A549 (cell line): ENCODE results near the gene DIAPH2. TPM values are rescaled to one million over a fixed set of nuclear protein-coding genes. Genes with fewer than 3 reads are reported as not detected.
A peak's percentile ranks its signal among the peaks of the same experiment; 100 is the strongest.

ENCODE experiments used
- ATAC-seq, 2 experiments: fragments of 200-7000 bp in 1 of 2; fragments of >200 bp in 1 of 2; cut with Nextera tagmentation in 1 of 2; cut with Tn5 transposase in 1 of 2; 3 replicates each; pipeline versions ENCODE4 v1.8.0 to v1.9.1; 2018 to 2020; ENCODE audit warnings: mild to moderate bottlenecking in 1 of 2, moderate library complexity in 1 of 2
- CTCF ChIA-PET: fragments of 300-600 bp; sonication (Branson Sonifier 250); formaldehyde crosslinking; extraction: SDS; loops from one replicate; lab custom pipeline; 2021; ENCODE audit warnings: antibody characterized with exemption, inconsistent platforms; lab: Yijun Ruan, JAX
- POLR2A ChIA-PET: fragments of 350-600 bp; formaldehyde crosslinking; extraction: SDS; loops from one replicate; lab custom pipeline; 2021; ENCODE audit warnings: antibody characterized with exemption, inconsistent platforms; lab: Yijun Ruan, JAX
- DNase-seq, 2 experiments: peaks; one replicate each; pipeline versions ENCODE4 v3.0.0 to v3.0.0-alpha.2; 2011 to 2016; ENCODE audit warnings: low read depth in 1 of 2, low spot score in 1 of 2
- FAIRE-seq: peaks from 2 replicates; lab custom pipeline; 2011; peaks lifted over from hg19 to GRCh38; lab: Jason Lieb, UNC
- H3K27ac ChIP-seq, 2 experiments: fragments of >200 bp; sonication (Bioruptor Twin); formaldehyde crosslinking; 3 replicates each; pipeline ENCODE4 v1.5.1; 2016 to 2017
- H3K4me1 ChIP-seq: fragments of >200 bp; sonication (Bioruptor Twin); formaldehyde crosslinking; 3 replicates; pipeline ENCODE4 v1.6.1; 2016
- H3K4me2 ChIP-seq: fragments of >200 bp; sonication (Bioruptor Twin); formaldehyde crosslinking; 3 replicates; pipeline ENCODE4 v1.6.1; 2016
- H3K4me3 ChIP-seq: fragments of >200 bp; sonication (Bioruptor Twin); formaldehyde crosslinking; 3 replicates; pipeline ENCODE4 v1.5.1; 2016
- H3K9me3 ChIP-seq: fragments of >200 bp; sonication (Bioruptor Twin); formaldehyde crosslinking; 3 replicates; pipeline ENCODE4 v1.6.1; 2016
- BCL3 ChIP-seq: fragments of >200 bp; sonication (Bioruptor Twin); formaldehyde crosslinking; IDR thresholded peaks from 3 replicates; pipeline ENCODE4 v1.6.1; 2016
- BHLHE40 ChIP-seq: IDR thresholded peaks from 2 replicates; pipeline ENCODE4 v1.6.1; 2012; ENCODE audit warnings: low read depth, low read length, inconsistent platforms
- CBX2 ChIP-seq: fragments of 200-600 bp; sonication (generic); IDR thresholded peaks from 2 replicates; pipeline ENCODE4 v1.6.1; 2016; ENCODE audit warnings: low read depth, mild to moderate bottlenecking, borderline replicate concordance
- E2F6 ChIP-seq: IDR thresholded peaks from 2 replicates; pipeline ENCODE4 v1.6.1; 2012; ENCODE audit warnings: low read depth, borderline replicate concordance
- EHMT2 ChIP-seq: fragments of 200-600 bp; sonication (generic); IDR thresholded peaks from 2 replicates; pipeline ENCODE4 v1.6.1; 2016; ENCODE audit warnings: antibody characterized with exemption, low read depth, mild to moderate bottlenecking, moderate library complexity
- ESRRA ChIP-seq: fragments of 150-350 bp; IDR thresholded peaks from 2 replicates; pipeline ENCODE4 v1.6.1; 2014; ENCODE audit warnings: mild to moderate bottlenecking, low read length, borderline replicate concordance
- FOSB ChIP-seq: fragments of 250-450 bp; sonication (Bioruptor Pico); IDR thresholded peaks from 2 replicates; pipeline ENCODE4 v1.5.0; 2020; ENCODE audit warnings: mild to moderate bottlenecking, moderate library complexity
- GATA3 ChIP-seq: IDR thresholded peaks from 2 replicates; pipeline ENCODE4 v1.6.1; 2012; ENCODE audit warnings: borderline replicate concordance
- JUN ChIP-seq, 2 experiments: fragments of >200 bp; sonication (Bioruptor Twin); formaldehyde crosslinking; IDR thresholded peaks; 2 replicates in 1 of 2; 3 replicates in 1 of 2; pipeline ENCODE4 v1.6.1; 2016 to 2017
- KDM1A ChIP-seq: fragments of 200-600 bp; sonication (generic); IDR thresholded peaks from 2 replicates; pipeline ENCODE4 v1.6.1; 2016; ENCODE audit warnings: low read depth, mild to moderate bottlenecking
- KDM5A ChIP-seq: fragments of 200-600 bp; sonication (generic); IDR thresholded peaks from 2 replicates; pipeline ENCODE4 v1.6.1; 2016; ENCODE audit warnings: antibody characterized with exemption, mild to moderate bottlenecking
- MAZ ChIP-seq: fragments of 150-350 bp; IDR thresholded peaks from 2 replicates; pipeline ENCODE4 v1.6.1; 2014; ENCODE audit warnings: antibody characterized with exemption, low read depth, low read length, borderline replicate concordance
- MYC ChIP-seq: IDR thresholded peaks from 2 replicates; pipeline ENCODE4 v1.6.1; 2012; ENCODE audit warnings: mild to moderate bottlenecking, inconsistent platforms, low read length, improper control_type of control experiment, borderline replicate concordance
- PBX3 ChIP-seq: IDR thresholded peaks from 2 replicates; pipeline ENCODE4 v1.6.1; 2012
- PHF8 ChIP-seq: fragments of 200-600 bp; sonication (generic); IDR thresholded peaks from 2 replicates; pipeline ENCODE4 v1.6.1; 2016; ENCODE audit warnings: low read depth, mild to moderate bottlenecking, antibody characterized with exemption, moderate library complexity, borderline replicate concordance
- POLR2AphosphoS2 ChIP-seq: conservative IDR thresholded peaks from 2 replicates; pipeline ENCODE4 v1.6.1; 2012; ENCODE audit warnings: low read length, improper control_type of control experiment, inconsistent platforms
- RAD21 ChIP-seq, 2 experiments: fragments of >200 bp in 1 of 2; sonication (Bioruptor Twin) in 1 of 2; formaldehyde crosslinking in 1 of 2; IDR thresholded peaks in 1 of 2; conservative IDR thresholded peaks in 1 of 2; 2 replicates in 1 of 2; 3 replicates in 1 of 2; pipeline ENCODE4 v1.6.1; 2012 to 2018; ENCODE audit warnings: inconsistent platforms in 1 of 2
- REST ChIP-seq: fragments of 200-600 bp; sonication (generic); IDR thresholded peaks from 2 replicates; pipeline ENCODE4 v1.6.1; 2016; ENCODE audit warnings: antibody characterized with exemption, mild to moderate bottlenecking, moderate library complexity
- RFX5 ChIP-seq: fragments of 450-650 bp; IDR thresholded peaks from 2 replicates; pipeline ENCODE4 v1.7.1; 2014; ENCODE audit warnings: antibody characterized with exemption, mild to moderate bottlenecking, moderate library complexity
- SREBF2 ChIP-seq: fragments of 450-650 bp; IDR thresholded peaks from 2 replicates; pipeline ENCODE4 v1.6.1; 2014; ENCODE audit warnings: mild to moderate bottlenecking, moderate library complexity
- TFCP2L1 ChIP-seq: fragments of 250-450 bp; sonication (Bioruptor Pico); IDR thresholded peaks from 2 replicates; pipeline ENCODE4 v1.5.0; 2021; ENCODE audit warnings: mild to moderate bottlenecking
- ZC3H11A ChIP-seq: fragments of 450-650 bp; IDR thresholded peaks from 2 replicates; pipeline ENCODE4 v1.6.1; 2014; ENCODE audit warnings: antibody characterized with exemption, mild to moderate bottlenecking
- ZNF302 ChIP-seq: fragments of 250-450 bp; sonication (Bioruptor Pico); IDR thresholded peaks from 2 replicates; pipeline ENCODE4 v1.9.0; 2021; ENCODE audit warnings: inconsistent platforms, mild to moderate bottlenecking, moderate library complexity
- WGBS: methylation state at CpG from one replicate; pipeline ENCODE4 v1.1.6; 2017; ENCODE audit errors: missing lambda C conversion rate; 5-methylcytosine and 5-hydroxymethylcytosine counted together
- polyA plus RNA-seq, 4 experiments: library from polyadenylated mRNA; depleted of rRNA in 3 of 4; stranded (reverse); fragments of >200 nt; fragmentation: RNase III in 1 of 4; extraction: RNeasy Plus Mini Kit Qiagen cat#74134 plus additional on column Dnase treatment in 1 of 4; gene quantifications; 2 replicates in 3 of 4; 3 replicates in 1 of 4; pipeline ENCODE4 v1.2.3, GENCODE V29; 2011 to 2017
- TF ChIP-seq, protein P1 (sequence below): fragments of 150-350 bp; IDR thresholded peaks from 2 replicates; pipeline ENCODE4 v1.6.1; 2014; ENCODE audit warnings: low read depth, mild to moderate bottlenecking, low read length
- TF ChIP-seq, protein P2 (sequence below): fragments of 450-650 bp; IDR thresholded peaks from 2 replicates; pipeline ENCODE4 v1.6.1; 2014; ENCODE audit warnings: antibody characterized with exemption
- TF ChIP-seq, protein P3 (sequence below): fragments of 250-450 bp; sonication (Bioruptor Pico); IDR thresholded peaks from 2 replicates; pipeline ENCODE4 v1.5.0; 2020; ENCODE audit warnings: low read depth, mild to moderate bottlenecking, moderate library complexity

DIAPH2 gene
- polyA plus RNA-seq, 2 of the 4 experiments (the other 2 are of a cell fraction) = 3.7 to 10.0 TPM

DNA sequence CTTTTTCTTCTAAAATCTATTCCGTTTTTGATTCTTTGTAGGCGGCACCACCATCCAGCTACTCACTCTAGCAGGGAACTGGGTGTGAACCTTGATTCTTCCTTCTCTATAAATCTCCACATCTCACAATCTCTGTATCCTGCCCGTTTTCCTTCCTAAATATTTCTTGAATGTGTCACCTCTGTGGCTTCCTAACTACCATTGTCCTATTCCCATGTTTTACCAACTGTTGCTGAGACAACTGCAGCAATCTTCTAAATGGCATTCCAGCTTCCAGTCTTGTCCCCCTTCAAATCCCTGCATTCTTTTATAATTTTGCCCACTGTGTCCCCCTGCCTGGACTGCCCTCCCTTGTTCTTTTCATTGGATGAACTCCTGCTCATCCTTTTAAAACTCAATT, 840.4 kb downstream of the DIAPH2 start:
- Histone ChIP-seq H3K9me3 (no peaks in the 10 kb centered on the region), H3K4me1 (peaks cover 10% of the 10 kb centered on the region; the same call in 1 of the 3 replicates), H3K27ac (no peak overlapping the region), H3K4me3 (no peak overlapping the region), H3K4me2 (peak overlapping the region; percentile 21; the same call in 1 of the 3 replicates)
- ChIA-PET POLR2A (no interaction called here), CTCF (no interaction called here)
- 61% methylated on average over 3 of the region's 3 CpGs for WGBS
- ATAC-seq (no peak; a peak in 2 of 6 replicates), DNase-seq (no peak), FAIRE-seq (no peak)
- no peak for TF ChIP-seq E2F6
- TF ChIP-seq EHMT2 = no peak
- no peak for TF ChIP-seq ZC3H11A
- TF ChIP-seq SREBF2 = no peak
- no peak for TF ChIP-seq BHLHE40
- TF ChIP-seq MAZ = no peak
- no peak for TF ChIP-seq PHF8
- TF ChIP-seq MYC = no peak
- TF ChIP-seq, protein P1, sequence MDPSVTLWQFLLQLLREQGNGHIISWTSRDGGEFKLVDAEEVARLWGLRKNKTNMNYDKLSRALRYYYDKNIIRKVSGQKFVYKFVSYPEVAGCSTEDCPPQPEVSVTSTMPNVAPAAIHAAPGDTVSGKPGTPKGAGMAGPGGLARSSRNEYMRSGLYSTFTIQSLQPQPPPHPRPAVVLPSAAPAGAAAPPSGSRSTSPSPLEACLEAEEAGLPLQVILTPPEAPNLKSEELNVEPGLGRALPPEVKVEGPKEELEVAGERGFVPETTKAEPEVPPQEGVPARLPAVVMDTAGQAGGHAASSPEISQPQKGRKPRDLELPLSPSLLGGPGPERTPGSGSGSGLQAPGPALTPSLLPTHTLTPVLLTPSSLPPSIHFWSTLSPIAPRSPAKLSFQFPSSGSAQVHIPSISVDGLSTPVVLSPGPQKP = no peak
- TF ChIP-seq RAD21 (conservative IDR thresholded peaks at IDR 0.05 in 1 of 2, IDR thresholded peaks at IDR 0.05 in 1 of 2) = no peak
- no peak for TF ChIP-seq POLR2AphosphoS2
- no peak for TF ChIP-seq TFCP2L1 (CRISPR knock-in tag)
- no peak for TF ChIP-seq GATA3
- no peak for TF ChIP-seq KDM5A
- TF ChIP-seq, protein P2, sequence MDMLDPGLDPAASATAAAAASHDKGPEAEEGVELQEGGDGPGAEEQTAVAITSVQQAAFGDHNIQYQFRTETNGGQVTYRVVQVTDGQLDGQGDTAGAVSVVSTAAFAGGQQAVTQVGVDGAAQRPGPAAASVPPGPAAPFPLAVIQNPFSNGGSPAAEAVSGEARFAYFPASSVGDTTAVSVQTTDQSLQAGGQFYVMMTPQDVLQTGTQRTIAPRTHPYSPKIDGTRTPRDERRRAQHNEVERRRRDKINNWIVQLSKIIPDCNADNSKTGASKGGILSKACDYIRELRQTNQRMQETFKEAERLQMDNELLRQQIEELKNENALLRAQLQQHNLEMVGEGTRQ = no peak
- no peak for TF ChIP-seq PBX3
- no peak for TF ChIP-seq JUN (IDR thresholded peaks at IDR 0.05)

- no peak overlapping the region for H3K27ac ChIP-seq
- no peak overlapping the region for H3K4me2 ChIP-seq
- no peak for ATAC-seq
- peaks cover 10% of the 10 kb centered on the region; the same call in 1 of the 3 replicates for H3K4me1 ChIP-seq
- no peak overlapping the region for H3K4me3 ChIP-seq
- 0 out of 3 replicates have a peak, but pooled peaks cover 5% of the 10 kb centered on the region for H3K9me3 ChIP-seq
- no peak for DNase-seq
- CTCF ChIA-PET = no interaction called here
- FAIRE-seq = no peak
- 85% methylated on average over 3 of the region's 3 CpGs for WGBS
- POLR2A ChIA-PET = no interaction called here
- no peak for TF ChIP-seq RAD21 (conservative IDR thresholded peaks at IDR 0.05 in 1 of 2, IDR thresholded peaks at IDR 0.05 in 1 of 2)
- no peak for TF ChIP-seq REST
- TF ChIP-seq RFX5 = no peak
- TF ChIP-seq JUN (IDR thresholded peaks at IDR 0.05) = no peak
- TF ChIP-seq, protein P1 = no peak
- TF ChIP-seq, protein P3, sequence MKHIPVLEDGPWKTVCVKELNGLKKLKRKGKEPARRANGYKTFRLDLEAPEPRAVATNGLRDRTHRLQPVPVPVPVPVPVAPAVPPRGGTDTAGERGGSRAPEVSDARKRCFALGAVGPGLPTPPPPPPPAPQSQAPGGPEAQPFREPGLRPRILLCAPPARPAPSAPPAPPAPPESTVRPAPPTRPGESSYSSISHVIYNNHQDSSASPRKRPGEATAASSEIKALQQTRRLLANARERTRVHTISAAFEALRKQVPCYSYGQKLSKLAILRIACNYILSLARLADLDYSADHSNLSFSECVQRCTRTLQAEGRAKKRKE = no peak
- no peak for TF ChIP-seq ESRRA
- TF ChIP-seq ZNF302 = no peak
- no peak for TF ChIP-seq TFCP2L1 (CRISPR knock-in tag)
- TF ChIP-seq MAZ = no peak
- TF ChIP-seq KDM5A = no peak
- TF ChIP-seq CBX2 = no peak
- TF ChIP-seq BHLHE40 = no peak
- TF ChIP-seq BCL3 = no peak
- no peak for TF ChIP-seq KDM1A
- no peak for TF ChIP-seq FOSB (CRISPR knock-in tag)
Observed at GRCh38 chrX:97525981-97526380, 841.3 kb downstream of the DIAPH2 start.
